ENCODE data around the gene NOL4L.
A peak's percentile ranks its signal among the peaks of the same experiment; 100 is the strongest.

NOL4L gene

DNA sequence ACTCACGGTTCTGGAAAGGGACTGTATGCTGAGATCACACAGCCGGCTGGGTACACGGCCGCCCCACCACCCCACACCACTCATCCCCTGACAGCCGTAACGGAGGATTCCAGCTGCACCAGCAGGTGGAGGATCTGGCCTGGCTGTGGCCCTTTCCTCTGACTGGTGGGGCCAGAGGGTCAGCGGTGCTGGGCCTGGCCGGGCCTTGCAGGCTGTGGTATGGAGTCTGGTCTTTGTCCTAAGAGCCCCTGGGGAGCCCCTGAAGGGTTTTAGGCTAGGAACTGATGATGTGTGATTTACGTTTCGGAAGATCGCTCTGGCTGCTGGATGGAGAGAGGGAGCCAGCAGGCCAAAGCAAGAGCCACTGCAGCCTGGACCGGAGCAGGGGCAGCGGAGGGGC is 26.6 kb downstream of the NOL4L start:
- DNase-seq = no peak

DNA sequence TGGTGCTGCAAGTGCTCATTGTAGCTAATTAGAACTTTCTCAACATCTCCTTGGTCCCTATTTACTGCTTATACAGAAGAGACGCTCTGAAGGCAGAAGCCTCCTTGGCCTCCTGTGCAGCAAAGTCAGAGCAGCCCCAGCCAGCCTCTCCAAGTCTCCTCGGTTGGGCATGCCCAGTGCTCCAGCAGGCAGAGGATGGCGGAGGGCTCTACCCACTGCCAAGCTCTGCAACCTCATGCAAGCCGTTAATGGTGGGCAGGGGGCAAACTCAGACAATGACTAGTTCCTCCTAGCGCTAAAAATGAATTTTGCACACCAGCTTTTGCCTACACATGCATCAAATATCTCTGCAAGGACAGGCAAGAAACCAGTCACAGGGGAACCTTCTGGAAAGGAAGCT is 27.8 kb downstream of the NOL4L start:
- no peak for DNase-seq

DNA sequence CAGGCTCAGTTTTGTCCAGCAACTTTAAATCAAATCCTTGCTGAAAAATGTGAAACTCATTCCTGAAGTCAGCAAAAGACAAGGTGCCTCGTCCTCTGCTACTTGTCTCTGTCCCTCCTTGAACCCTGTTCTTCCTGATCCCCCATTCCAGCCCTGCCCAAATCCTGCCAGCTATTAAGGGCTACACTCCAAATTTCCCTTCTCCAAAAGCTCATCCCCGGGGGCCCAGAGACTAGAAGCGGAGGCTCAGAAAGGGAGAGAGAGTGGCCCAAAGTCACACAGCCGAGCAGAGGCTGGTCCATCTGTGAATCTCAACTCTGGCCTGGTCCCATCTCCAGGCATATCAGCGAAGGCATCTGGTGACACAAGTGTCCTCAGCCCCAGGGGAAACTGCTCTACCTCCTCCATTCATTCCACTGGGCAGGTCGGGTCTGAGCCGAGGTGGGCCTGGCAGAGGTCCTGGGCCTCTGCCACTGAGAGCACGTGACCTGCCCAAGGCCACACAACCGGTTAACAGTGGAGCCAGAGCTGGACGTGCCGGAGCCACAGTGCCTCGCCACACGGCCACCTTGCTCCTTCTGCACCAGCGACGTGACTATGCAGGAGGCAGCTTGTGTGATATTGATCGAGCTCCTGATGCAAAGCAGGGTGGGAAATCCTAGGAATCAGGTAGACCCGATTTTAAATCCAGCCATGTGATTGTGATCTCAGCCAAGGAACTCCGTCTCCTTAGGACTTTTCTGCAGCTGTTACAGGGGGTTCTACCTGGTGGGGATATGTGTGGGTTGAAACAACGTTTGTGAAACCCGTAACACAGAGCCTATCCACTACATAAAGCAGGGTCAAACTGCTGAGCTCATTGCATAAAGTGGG is 28.6 kb downstream of the NOL4L start:
- DNase-seq = no peak

DNA sequence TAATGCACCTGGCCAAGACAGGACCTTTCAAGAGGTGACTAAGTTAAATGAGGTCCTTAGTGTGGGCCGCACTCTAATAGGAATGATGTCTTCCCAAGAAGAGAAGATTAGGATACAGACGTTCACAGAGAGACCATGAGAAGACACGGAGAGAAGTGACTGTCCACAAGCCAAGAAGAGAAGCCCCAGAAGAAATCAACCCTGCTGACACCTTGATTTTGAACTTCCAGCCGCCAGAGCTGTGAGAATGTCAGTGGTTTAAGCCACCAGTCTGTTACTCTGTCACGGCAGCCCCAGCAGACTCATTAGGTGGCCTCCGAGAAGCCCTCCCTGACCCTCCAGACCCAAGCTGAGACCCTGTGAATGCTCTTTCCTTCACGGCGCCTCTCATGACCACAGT is 29.5 kb downstream of the NOL4L start:
- DNase-seq = no peak

GRCh38 chr20:32554965-32555289 is 30.2 kb downstream of the NOL4L start:
- DNase-seq = no peak

DNA sequence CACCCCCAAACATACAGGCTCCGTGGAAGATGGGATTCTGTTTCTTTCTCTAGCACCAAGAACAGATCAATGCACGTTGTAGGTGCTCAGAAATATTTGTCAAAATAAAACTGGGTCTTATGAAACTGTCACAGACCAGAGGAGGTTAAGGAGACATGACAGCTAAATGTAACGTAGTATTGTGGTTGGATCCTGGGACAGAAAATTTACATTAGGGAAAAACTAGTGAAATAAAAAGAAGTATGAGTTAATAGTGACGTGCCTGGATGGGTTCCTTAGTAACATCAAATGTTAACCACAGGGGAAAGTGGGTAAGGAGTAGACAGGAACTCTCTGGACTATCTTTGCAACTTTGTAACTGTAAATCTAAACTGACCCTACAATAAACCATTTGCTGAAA is 31.5 kb downstream of the NOL4L start:
- no peak for DNase-seq

GRCh38 chr20:32551693-32552092 is 33.4 kb downstream of the NOL4L start:
- DNase-seq = no peak

DNA sequence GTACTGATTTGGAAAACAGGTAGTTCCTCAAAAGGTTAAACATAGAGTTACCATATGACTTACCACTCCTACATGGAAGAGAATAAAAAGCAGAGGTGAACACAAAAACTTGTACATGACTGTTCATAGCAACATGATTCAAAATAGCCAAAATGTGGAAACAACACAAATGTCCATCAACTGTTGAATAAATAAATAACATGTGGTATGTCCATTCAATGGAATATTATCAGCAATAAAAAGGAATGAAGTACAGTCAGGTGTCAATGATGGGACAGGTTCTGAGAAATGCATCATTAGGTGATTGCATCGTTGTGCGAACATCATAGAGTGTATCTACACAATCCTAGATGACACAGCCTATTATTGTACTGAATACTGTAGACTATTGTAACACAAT is 35.3 kb downstream of the NOL4L start:
- no peak for DNase-seq

GRCh38 chr20:32547753-32548034 is 37.4 kb downstream of the NOL4L start:
- DNase-seq = no peak

GRCh38 chr20:32546918-32547752 is 38.0 kb downstream of the NOL4L start:
- no peak for DNase-seq

GRCh38 chr20:32544893-32545840 is 40.0 kb downstream of the NOL4L start:
- DNase-seq = peak; percentile 69

GRCh38 chr20:32544260-32544722 is 40.8 kb downstream of the NOL4L start:
- no peak for DNase-seq

- DNase-seq = no peak
Observed at GRCh38 chr20:32543570-32544259, 41.4 kb downstream of the NOL4L start.

- DNase-seq = no peak
Observed at GRCh38 chr20:32542259-32542615, 42.9 kb downstream of the NOL4L start.

DNA sequence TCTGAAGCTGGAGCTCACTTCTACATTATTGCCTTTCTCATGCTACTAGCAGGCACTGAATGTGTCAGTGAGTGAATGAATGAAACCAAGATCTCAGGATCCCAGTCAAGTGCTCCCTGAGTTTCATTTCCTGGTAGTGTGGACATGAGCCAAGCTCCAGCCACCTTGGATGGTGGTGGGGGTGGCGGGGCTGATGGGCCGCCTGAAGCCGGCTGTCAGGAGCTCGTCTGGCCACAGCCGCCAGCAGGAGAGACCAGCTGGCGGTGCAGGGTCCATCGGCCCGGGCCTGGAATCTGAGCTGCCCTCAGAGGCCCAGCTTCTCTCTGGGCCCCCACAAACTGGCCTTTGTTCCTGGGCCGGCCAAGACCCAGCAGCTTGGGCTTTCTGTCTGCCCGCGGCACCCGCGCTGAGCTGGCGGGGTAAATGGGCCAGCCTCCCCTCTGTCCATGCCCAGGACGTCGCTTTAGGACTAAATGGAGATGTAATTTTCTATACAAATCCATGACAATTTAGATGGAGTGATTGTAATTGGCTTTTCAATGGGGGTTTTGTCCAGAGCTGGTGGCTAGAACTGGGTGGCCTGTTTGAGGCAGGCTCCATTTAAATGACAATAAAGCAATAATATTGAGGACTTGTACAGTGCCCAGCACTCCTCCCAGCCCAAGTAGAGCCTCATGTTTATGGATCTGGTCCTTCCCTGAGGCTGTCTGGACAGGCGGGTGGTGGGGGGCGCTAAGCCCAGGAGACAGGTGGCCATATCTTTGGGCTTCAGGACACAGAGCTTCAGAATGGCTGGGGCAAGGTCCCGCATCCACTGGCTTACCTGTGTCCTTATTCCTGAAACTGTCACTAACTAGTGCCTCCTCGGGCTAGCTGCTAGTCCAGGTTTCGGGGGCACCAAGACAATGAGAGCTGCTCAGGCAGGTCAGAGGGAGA is 43.5 kb downstream of the NOL4L start:
- DNase-seq = no peak

- DNase-seq = no peak
Observed at GRCh38 chr20:32539817-32540675, 45.1 kb downstream of the NOL4L start.

- DNase-seq = no peak
Observed at GRCh38 chr20:32539026-32539816, 45.9 kb downstream of the NOL4L start.

DNA sequence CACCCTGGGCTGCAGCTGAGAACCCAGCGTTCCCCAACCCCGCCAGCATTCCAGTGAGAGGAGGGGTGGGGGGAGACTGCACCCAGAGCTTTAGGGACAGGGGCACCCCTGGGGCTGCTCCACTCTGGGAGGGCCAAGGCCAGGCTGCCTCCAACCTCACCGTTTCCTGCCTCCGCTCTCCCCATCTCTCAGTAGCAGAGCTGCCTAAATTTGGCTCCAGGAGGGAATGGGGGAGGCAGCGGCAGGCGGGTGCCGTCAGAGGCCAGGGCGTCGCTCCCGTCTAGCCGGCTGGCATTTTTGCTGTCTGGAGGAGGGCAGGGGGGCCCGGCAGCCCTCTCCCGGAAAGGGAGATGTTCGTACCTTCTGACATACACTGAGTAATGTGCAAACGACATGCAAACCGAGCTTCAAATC is 46.6 kb downstream of the NOL4L start:
- peak; percentile 25 for DNase-seq

GRCh38 chr20:32537657-32538525 is 47.2 kb downstream of the NOL4L start:
- no peak for DNase-seq
